ENCODE measurements around the gene TRAPPC10. TPM values are rescaled to one million over a fixed set of nuclear protein-coding genes. Genes with fewer than 3 reads are reported as not detected.

The TRAPPC10 gene
- total and polyA plus RNA-seq, 9 of the 15 experiments (the other 6 are each of a cell fraction or from before 2014, with no cell fraction given) = 1.1 to 33.8 (median 24.3) TPM

DNA sequence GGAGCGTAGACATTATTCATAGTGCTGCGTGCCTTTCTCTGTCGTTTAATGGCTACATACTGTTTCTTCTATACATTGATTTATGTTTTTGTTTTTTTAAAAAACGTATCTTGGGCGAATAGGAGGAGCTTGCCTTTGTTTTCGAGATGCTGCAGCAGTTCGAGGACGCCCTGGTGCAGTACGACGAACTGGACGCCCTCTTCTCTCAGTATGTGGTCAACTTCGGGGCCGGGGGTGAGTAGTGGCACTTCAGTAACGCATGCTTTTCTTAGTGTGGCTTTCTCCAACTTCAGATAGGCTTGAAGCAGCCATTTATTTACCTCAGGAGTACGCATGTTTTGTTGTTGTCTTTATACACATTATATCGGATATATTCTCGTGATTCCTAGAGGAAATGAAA lies 46.9 kb downstream of the TRAPPC10 start:
- Histone ChIP-seq H3K27ac (ENCODE audit: extremely low read depth, low read depth, low read length) (no peak overlapping the region), H4K20me1 (replicated peaks; ENCODE audit: control insufficient read depth, insufficient read depth, low read length) (no peaks in the 10 kb centered on the region), H3K27me3 (ENCODE audit: control insufficient read depth in 2 of 2, insufficient read depth in 2 of 2, low read length in 2 of 2) (no peaks in the 10 kb centered on the region), H3K4me1 (replicated peaks in 1 of 2; ENCODE audit: control insufficient read depth in 2 of 2, insufficient read depth in 2 of 2, low read length in 2 of 2) (peaks cover 3 to 7% of the 10 kb centered on the region in 2 experiments; a peak in 4 of 5 replicates), H3K4me2 (ENCODE audit: insufficient read depth, low read length) (no peak overlapping the region), H3K4me3 (no peak overlapping the region), H3K9me1 (ENCODE audit: control insufficient read depth, insufficient read depth, low read length) (no peaks in the 10 kb centered on the region), H3K79me2 (ENCODE audit: control insufficient read depth, insufficient read depth, low read length) (peaks cover 5% of the 10 kb centered on the region; the same call in 1 of the 3 replicates), H3K9ac (ENCODE audit: insufficient read depth in 1 of 2, low read depth in 2 of 2, low read length in 2 of 2) (no peak overlapping the region), H2AFZ (ENCODE audit: low read depth, low read length) (no peak overlapping the region), H3K9me3 (replicated peaks; ENCODE audit: control insufficient read depth, insufficient read depth, low read depth, low read length) (no peaks in the 10 kb centered on the region), H3K36me3 (ENCODE audit: control insufficient read depth, insufficient read depth, low read length) (peaks cover 87% of the 10 kb centered on the region)
- 89% methylated on average over 17 of the region's 17 CpGs for WGBS (ENCODE audit: insufficient coverage, low coverage, missing lambda C conversion rate)
- intact Hi-C loops (cut with micrococcal nuclease) = no loop called here
- DNase-seq (ENCODE audit: extremely low read depth in 1 of 4, low spot score in 3 of 4) (no peak), ATAC-seq (no peak), FAIRE-seq (no peak)
- ChIA-PET CTCF (ENCODE audit: low intra/inter-chr PET ratio) (no interaction called here), POLR2A (interaction anchor here (0.5 to 1.6 kb wide), 6 partner anchors 9 to 1466 kb away, joined by 3 to 6 read pairs (median 3); no protein-coding TSS in a partner anchor)
- in situ Hi-C loops (cut with MboI) = no loop called here
- no TSS peak for BruUV-seq (replicated peaks)
- TF ChIP-seq MECOM (CRISPR knock-in tag; IDR thresholded peaks at IDR 0.05) = no peak

DNA sequence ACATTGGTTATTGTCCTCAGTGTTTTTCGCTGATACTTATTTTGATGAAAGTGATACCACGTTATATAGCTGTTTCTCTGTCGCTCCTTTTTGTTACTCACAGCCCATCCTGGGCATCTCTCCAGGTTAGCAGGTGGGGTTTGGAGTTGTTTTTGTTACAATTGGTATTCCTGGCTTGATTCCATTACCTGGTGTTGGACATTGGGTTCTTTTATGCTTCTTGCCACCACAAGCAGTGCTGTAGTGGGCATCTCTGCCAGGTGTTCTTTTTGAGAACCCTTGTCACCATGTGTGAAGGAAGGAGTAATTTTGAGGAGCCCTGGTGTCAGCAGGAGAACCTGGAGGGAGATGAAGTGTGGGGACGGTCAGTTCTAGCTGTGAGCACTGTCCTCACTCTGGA lies 47.6 kb downstream of the TRAPPC10 start:
- no peak for TF ChIP-seq TCF3 (CRISPR knock-in tag; IDR thresholded peaks at IDR 0.05)
- TF ChIP-seq TEAD4 (IDR thresholded peaks at IDR 0.05; ENCODE audit: low read length) = no peak
- no peak for TF ChIP-seq TEAD4 (CRISPR knock-in tag; IDR thresholded peaks at IDR 0.05; ENCODE audit: borderline replicate concordance)
- TF ChIP-seq, protein P1, sequence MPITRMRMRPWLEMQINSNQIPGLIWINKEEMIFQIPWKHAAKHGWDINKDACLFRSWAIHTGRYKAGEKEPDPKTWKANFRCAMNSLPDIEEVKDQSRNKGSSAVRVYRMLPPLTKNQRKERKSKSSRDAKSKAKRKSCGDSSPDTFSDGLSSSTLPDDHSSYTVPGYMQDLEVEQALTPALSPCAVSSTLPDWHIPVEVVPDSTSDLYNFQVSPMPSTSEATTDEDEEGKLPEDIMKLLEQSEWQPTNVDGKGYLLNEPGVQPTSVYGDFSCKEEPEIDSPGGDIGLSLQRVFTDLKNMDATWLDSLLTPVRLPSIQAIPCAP (CRISPR knock-in tag; IDR thresholded peaks at IDR 0.05; ENCODE audit: borderline replicate concordance) = no peak
- TF ChIP-seq MYBL2 (IDR thresholded peaks at IDR 0.05; ENCODE audit: low read depth) = no peak
- TF ChIP-seq MYBL2 (CRISPR knock-in tag; IDR thresholded peaks at IDR 0.05; ENCODE audit: borderline replicate concordance) = no peak
- no peak for TF ChIP-seq MTA2 (IDR thresholded peaks at IDR 0.05; ENCODE audit: low read depth)
- TF ChIP-seq BDP1 (IDR thresholded peaks at IDR 0.05; ENCODE audit: insufficient read depth, insufficient read length) = no peak
- no peak for TF ChIP-seq ARHGAP35 (IDR thresholded peaks at IDR 0.05; ENCODE audit: partially characterized antibody)
- no peak for TF ChIP-seq CEBPB (tag; IDR thresholded peaks at IDR 0.05)
- no peak for TF ChIP-seq ZNF551 (CRISPR knock-in tag; IDR thresholded peaks at IDR 0.05)
- TF ChIP-seq YY1 (IDR thresholded peaks at IDR 0.05; ENCODE audit: borderline replicate concordance in 1 of 3, control insufficient read depth in 1 of 3, extremely low read depth in 1 of 3, insufficient read depth in 3 of 3, insufficient read length in 1 of 3, insufficient replicate concordance in 2 of 3, low read depth in 1 of 3, low read length in 2 of 3) = no peak
- TF ChIP-seq FOS (IDR thresholded peaks at IDR 0.05; ENCODE audit: extremely low read depth, insufficient read length) = no peak
- no peak for TF ChIP-seq ZEB2 (IDR thresholded peaks at IDR 0.05)
- Histone ChIP-seq H3K4me1 (replicated peaks in 1 of 2; ENCODE audit: control insufficient read depth in 2 of 2, insufficient read depth in 2 of 2, low read length in 2 of 2) (peaks cover 3 to 7% of the 10 kb centered on the region in 2 experiments; a peak in 4 of 5 replicates), H3K9me1 (ENCODE audit: control insufficient read depth, insufficient read depth, low read length) (no peaks in the 10 kb centered on the region), H3K36me3 (ENCODE audit: control insufficient read depth, insufficient read depth, low read length) (peaks cover 86% of the 10 kb centered on the region), H2AFZ (ENCODE audit: low read depth, low read length) (no peak overlapping the region), H3K79me2 (ENCODE audit: control insufficient read depth, insufficient read depth, low read length) (no peaks in the 10 kb centered on the region), H4K20me1 (replicated peaks; ENCODE audit: control insufficient read depth, insufficient read depth, low read length) (no peaks in the 10 kb centered on the region), H3K9ac (ENCODE audit: insufficient read depth in 1 of 2, low read depth in 2 of 2, low read length in 2 of 2) (no peak overlapping the region), H3K27me3 (ENCODE audit: control insufficient read depth in 2 of 2, insufficient read depth in 2 of 2, low read length in 2 of 2) (no peaks in the 10 kb centered on the region), H3K4me2 (ENCODE audit: insufficient read depth, low read length) (no peak overlapping the region), H3K27ac (ENCODE audit: extremely low read depth, low read depth, low read length) (no peak overlapping the region), H3K9me3 (replicated peaks; ENCODE audit: control insufficient read depth, insufficient read depth, low read depth, low read length) (no peaks in the 10 kb centered on the region), H3K4me3 (no peak overlapping the region)
- 93% methylated on average over 4 of the region's 4 CpGs for WGBS (ENCODE audit: insufficient coverage, low coverage, missing lambda C conversion rate)
- ChIA-PET CTCF (ENCODE audit: low intra/inter-chr PET ratio) (no interaction called here), POLR2A (interaction anchor here (0.5 to 1.5 kb wide), 3 partner anchors 8 to 1465 kb away, joined by 3 to 5 read pairs (median 4); no protein-coding TSS in a partner anchor)
- intact Hi-C loops (cut with micrococcal nuclease) (no loop called here), in situ Hi-C loops (cut with MboI) (no loop called here)
- FAIRE-seq (no peak), ATAC-seq (no peak), DNase-seq (ENCODE audit: extremely low read depth in 1 of 4, low spot score in 3 of 4) (no peak)
- TSS peak; percentile 17 for BruUV-seq (replicated peaks)

Measured in K562 (cell line).